ENCODE measurements around the gene HES2. TPM values are rescaled to one million over a fixed set of nuclear protein-coding genes. Genes with fewer than 3 reads are reported as not detected.

HES2 gene
- total and polyA plus RNA-seq, 9 of the 15 experiments (the other 6 are each of a cell fraction or from before 2014, with no cell fraction given) = 0.05 to 0.18 (median 0.07) TPM; not detected in 4

DNA sequence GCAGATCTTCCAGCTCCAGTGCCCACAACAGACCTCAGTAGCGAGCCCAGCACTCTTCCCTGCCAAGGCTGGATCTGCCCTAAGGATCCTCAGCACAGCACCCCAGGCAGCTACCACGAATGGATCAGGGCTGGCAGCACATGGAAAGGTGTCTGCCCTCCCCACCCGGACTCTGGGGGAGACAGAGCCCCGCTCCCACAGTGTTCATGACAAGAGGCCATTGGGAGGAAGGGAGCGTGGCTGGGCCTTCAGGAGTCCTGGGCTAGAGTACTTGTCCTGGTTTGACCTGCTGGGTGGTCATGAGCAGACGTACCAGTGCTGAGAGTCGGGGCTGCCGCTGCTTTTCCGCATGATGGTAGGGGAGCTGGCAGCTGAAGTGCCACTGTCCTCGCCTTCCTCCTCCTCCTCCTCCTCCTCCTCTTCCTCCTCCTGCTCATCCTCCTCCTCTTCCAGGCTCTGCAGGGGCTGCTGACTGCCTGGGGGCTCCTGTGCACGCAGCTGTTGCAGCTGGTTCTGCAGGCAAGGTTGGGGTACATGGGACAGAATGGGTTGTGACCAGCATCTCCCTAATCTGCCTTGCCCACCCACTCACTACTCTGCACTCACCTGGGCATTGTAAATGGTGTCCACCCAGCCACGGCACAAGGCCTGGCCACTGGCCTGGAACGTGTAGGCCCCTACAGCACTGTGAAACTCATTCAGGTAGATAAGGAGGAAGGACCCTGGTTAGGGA is 49.2 kb upstream of the HES2 start:
- H3K9ac ChIP-seq (ENCODE audit: insufficient read depth in 1 of 2, low read depth in 2 of 2, low read length in 2 of 2) = peak overlapping the region in 1 of 2 experiments; percentile 45; a peak in 1 of 4 replicates
- ChIA-PET POLR2A (interaction anchor here (0.5 to 1.1 kb wide), 2 partner anchors 9 to 760 kb away, joined by 3 read pairs; no protein-coding TSS in a partner anchor), CTCF (ENCODE audit: low intra/inter-chr PET ratio) (no interaction called here)
- ATAC-seq (no peak), DNase-seq (ENCODE audit: extremely low read depth in 1 of 4, low spot score in 3 of 4) (no peak), FAIRE-seq (no peak)
- WGBS (ENCODE audit: insufficient coverage, low coverage, missing lambda C conversion rate) = 13% methylated on average over 13 of the region's 13 CpGs
- H3K4me1 ChIP-seq (replicated peaks in 1 of 2; ENCODE audit: control insufficient read depth in 2 of 2, insufficient read depth in 2 of 2, low read length in 2 of 2) = peaks cover 10 to 73% of the 10 kb centered on the region in 2 experiments; a peak in 4 of 5 replicates
- intact Hi-C loops (cut with micrococcal nuclease) (no loop called here), in situ Hi-C loops (cut with MboI) (no loop called here)
- BruUV-seq (replicated peaks) = no TSS peak
- H3K36me3 ChIP-seq (ENCODE audit: control insufficient read depth, insufficient read depth, low read length) = no peaks in the 10 kb centered on the region
- H2AFZ ChIP-seq (ENCODE audit: low read depth, low read length) = no peak overlapping the region
- no peak overlapping the region for H3K4me3 ChIP-seq
- H4K20me1 ChIP-seq (replicated peaks; ENCODE audit: control insufficient read depth, insufficient read depth, low read length) = peaks cover 52% of the 10 kb centered on the region
- peaks cover 66 to 97% of the 10 kb centered on the region in 2 experiments for H3K27me3 ChIP-seq (ENCODE audit: control insufficient read depth in 2 of 2, insufficient read depth in 2 of 2, low read length in 2 of 2)
- H3K27ac ChIP-seq (ENCODE audit: extremely low read depth, low read depth, low read length) = no peak overlapping the region
- H3K79me2 ChIP-seq (ENCODE audit: control insufficient read depth, insufficient read depth, low read length) = no peaks in the 10 kb centered on the region
- no peak overlapping the region for H3K4me2 ChIP-seq (ENCODE audit: insufficient read depth, low read length)
- peaks cover 2% of the 10 kb centered on the region for H3K9me1 ChIP-seq (ENCODE audit: control insufficient read depth, insufficient read depth, low read length)
- TF ChIP-seq PRMT5 (CRISPR knock-in tag; IDR thresholded peaks at IDR 0.05) (no peak), ILF3 (IDR thresholded peaks at IDR 0.05; ENCODE audit: borderline replicate concordance) (no peak), ZNF140 (CRISPR knock-in tag; IDR thresholded peaks at IDR 0.05) (no peak), KDM4B (IDR thresholded peaks at IDR 0.05; ENCODE audit: borderline replicate concordance in 2 of 2, low read depth in 1 of 2) (no peak), ELF1 (tag; IDR thresholded peaks at IDR 0.05) (no peak), ZNF263 (CRISPR knock-in tag; IDR thresholded peaks at IDR 0.05; ENCODE audit: borderline replicate concordance) (peak; percentile 47), IRF2 (CRISPR knock-in tag; IDR thresholded peaks at IDR 0.05) (0 out of 2 replicates have a peak, but pooled peaks have one; percentile 40), RBM14 (IDR thresholded peaks at IDR 0.05; ENCODE audit: borderline replicate concordance, insufficient read depth, low read depth, low read length) (no peak), MCM3 (IDR thresholded peaks at IDR 0.05) (no peak), BCL6 (CRISPR knock-in tag; IDR thresholded peaks at IDR 0.05) (no peak), POLR3G (IDR thresholded peaks at IDR 0.05; ENCODE audit: extremely low read depth, insufficient read length, insufficient replicate concordance) (no peak), BHLHE40 (IDR thresholded peaks at IDR 0.05; ENCODE audit: low read length) (no peak)
- TF ChIP-seq, protein P1, sequence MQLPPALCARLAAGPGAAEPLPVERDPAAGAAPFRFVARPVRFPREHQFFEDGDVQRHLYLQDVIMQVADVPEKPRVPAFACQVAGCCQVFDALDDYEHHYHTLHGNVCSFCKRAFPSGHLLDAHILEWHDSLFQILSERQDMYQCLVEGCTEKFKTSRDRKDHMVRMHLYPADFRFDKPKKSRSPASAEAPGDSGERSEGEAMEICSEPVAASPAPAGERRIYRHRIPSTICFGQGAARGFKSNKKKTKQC (CRISPR knock-in tag; IDR thresholded peaks at IDR 0.05) = no peak
- TF ChIP-seq, protein P2, sequence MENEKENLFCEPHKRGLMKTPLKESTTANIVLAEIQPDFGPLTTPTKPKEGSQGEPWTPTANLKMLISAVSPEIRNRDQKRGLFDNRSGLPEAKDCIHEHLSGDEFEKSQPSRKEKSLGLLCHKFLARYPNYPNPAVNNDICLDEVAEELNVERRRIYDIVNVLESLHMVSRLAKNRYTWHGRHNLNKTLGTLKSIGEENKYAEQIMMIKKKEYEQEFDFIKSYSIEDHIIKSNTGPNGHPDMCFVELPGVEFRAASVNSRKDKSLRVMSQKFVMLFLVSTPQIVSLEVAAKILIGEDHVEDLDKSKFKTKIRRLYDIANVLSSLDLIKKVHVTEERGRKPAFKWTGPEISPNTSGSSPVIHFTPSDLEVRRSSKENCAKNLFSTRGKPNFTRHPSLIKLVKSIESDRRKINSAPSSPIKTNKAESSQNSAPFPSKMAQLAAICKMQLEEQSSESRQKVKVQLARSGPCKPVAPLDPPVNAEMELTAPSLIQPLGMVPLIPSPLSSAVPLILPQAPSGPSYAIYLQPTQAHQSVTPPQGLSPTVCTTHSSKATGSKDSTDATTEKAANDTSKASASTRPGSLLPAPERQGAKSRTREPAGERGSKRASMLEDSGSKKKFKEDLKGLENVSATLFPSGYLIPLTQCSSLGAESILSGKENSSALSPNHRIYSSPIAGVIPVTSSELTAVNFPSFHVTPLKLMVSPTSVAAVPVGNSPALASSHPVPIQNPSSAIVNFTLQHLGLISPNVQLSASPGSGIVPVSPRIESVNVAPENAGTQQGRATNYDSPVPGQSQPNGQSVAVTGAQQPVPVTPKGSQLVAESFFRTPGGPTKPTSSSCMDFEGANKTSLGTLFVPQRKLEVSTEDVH (IDR thresholded peaks at IDR 0.05; ENCODE audit: low read depth, partially characterized antibody) = no peak
- TF ChIP-seq, protein P3, sequence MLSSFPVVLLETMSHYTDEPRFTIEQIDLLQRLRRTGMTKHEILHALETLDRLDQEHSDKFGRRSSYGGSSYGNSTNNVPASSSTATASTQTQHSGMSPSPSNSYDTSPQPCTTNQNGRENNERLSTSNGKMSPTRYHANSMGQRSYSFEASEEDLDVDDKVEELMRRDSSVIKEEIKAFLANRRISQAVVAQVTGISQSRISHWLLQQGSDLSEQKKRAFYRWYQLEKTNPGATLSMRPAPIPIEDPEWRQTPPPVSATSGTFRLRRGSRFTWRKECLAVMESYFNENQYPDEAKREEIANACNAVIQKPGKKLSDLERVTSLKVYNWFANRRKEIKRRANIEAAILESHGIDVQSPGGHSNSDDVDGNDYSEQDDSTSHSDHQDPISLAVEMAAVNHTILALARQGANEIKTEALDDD (IDR thresholded peaks at IDR 0.05) = no peak
- TF ChIP-seq, protein P4, sequence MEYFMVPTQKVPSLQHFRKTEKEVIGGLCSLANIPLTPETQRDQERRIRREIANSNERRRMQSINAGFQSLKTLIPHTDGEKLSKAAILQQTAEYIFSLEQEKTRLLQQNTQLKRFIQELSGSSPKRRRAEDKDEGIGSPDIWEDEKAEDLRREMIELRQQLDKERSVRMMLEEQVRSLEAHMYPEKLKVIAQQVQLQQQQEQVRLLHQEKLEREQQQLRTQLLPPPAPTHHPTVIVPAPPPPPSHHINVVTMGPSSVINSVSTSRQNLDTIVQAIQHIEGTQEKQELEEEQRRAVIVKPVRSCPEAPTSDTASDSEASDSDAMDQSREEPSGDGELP (CRISPR knock-in tag; IDR thresholded peaks at IDR 0.05; ENCODE audit: borderline replicate concordance) = no peak
- H3K9me3 ChIP-seq (replicated peaks; ENCODE audit: control insufficient read depth, insufficient read depth, low read depth, low read length) = no peaks in the 10 kb centered on the region

Measured in K562 (cell line).